GM12864 (cell line): ENCODE measurements around the gene GIMAP1.

Source experiments
- DNase-seq: peaks from one replicate; pipeline ENCODE4 v3.0.0-alpha.2; 2011; ENCODE audit warnings: low read depth
- H3K4me3 ChIP-seq: 2 replicates; pipeline ENCODE4 v1.5.1; 2011; ENCODE audit warnings: mild to moderate bottlenecking, low read depth, low read length, control low read depth
- CTCF ChIP-seq: IDR thresholded peaks from 2 replicates; pipeline ENCODE4 v1.5.1; 2011; ENCODE audit warnings: low read depth, mild to moderate bottlenecking, moderate library complexity, low read length, control low read depth, inconsistent platforms; ENCODE audit errors: missing control alignments

The GIMAP1 gene

GRCh38 chr7:150738591-150739001 is 22.2 kb downstream of the GIMAP1 start:
- no peak for TF ChIP-seq CTCF
- peak overlapping the region; percentile 77 for H3K4me3 ChIP-seq
- DNase-seq, result no peak

- DNase-seq, result no peak
- H3K4me3 ChIP-seq, result peak overlapping the region; percentile 77; the same call in 1 of the 2 replicates
- no peak for TF ChIP-seq CTCF
Measured at GRCh38 chr7:150739033-150739432, 22.6 kb downstream of the GIMAP1 start.

- no peak overlapping the region for H3K4me3 ChIP-seq
- TF ChIP-seq CTCF, result no peak
- DNase-seq, result no peak
Measured at GRCh38 chr7:150740053-150740452, 23.6 kb downstream of the GIMAP1 start.

- H3K4me3 ChIP-seq, result no peak overlapping the region
- no peak for TF ChIP-seq CTCF
Measured at GRCh38 chr7:150742286-150742968, 26.0 kb downstream of the GIMAP1 start.

GRCh38 chr7:150744041-150744656 is 27.7 kb downstream of the GIMAP1 start:
- no peak for TF ChIP-seq CTCF
- DNase-seq, result no peak
- H3K4me3 ChIP-seq, result no peak overlapping the region

More at GRCh38 chr7:150742286-150742968, 26.0 kb downstream of the GIMAP1 start:
- DNase-seq, result no peak

- no peak for TF ChIP-seq CTCF
- no peak overlapping the region for H3K4me3 ChIP-seq
- DNase-seq, result no peak
Measured at GRCh38 chr7:150745086-150745485, 28.7 kb downstream of the GIMAP1 start.

- no peak for DNase-seq
- no peak overlapping the region for H3K4me3 ChIP-seq
- no peak for TF ChIP-seq CTCF
Measured at GRCh38 chr7:150745876-150746275, 29.5 kb downstream of the GIMAP1 start.
